ENCODE measurements around the gene DLX3. TPM values are rescaled to one million over a fixed set of nuclear protein-coding genes. Genes with fewer than 3 reads are reported as not detected.

Gene DLX3
- total RNA-seq, 1 experiment from 2014 or later: not detected

GRCh38 chr17:50028736-50029120 is 33.7 kb upstream of the DLX3 start:
- no peak overlapping the region for H3K4me3 ChIP-seq (ENCODE audit: low read depth, low read length, poor library complexity, severe bottlenecking)
- CTCF ChIA-PET: interaction anchor here (1.0 to 1.1 kb wide), 2 partner anchors 48 to 59 kb away, joined by 3 read pairs; no protein-coding TSS in a partner anchor
- no peak for DNase-seq (ENCODE audit: low spot score)
- H3K27me3 ChIP-seq (replicated peaks; ENCODE audit: insufficient read depth, low read depth, low read length, poor library complexity): no peaks in the 10 kb centered on the region
- intact Hi-C loops (cut with micrococcal nuclease; ENCODE audit: unreplicated experiment): loop anchor here (5.0 kb wide), 1 partner anchor 269 kb away; no protein-coding TSS in a partner anchor
- no peak overlapping the region for H3K27ac ChIP-seq (ENCODE audit: low read depth, low read length, poor library complexity, severe bottlenecking)
- H3K9me3 ChIP-seq (ENCODE audit: low read depth, low read length, poor library complexity, severe bottlenecking): peaks cover 8% of the 10 kb centered on the region
- POLR2A ChIA-PET (ENCODE audit: low non-redundant PET): interaction anchor here (0.5 kb wide), 1 partner anchor 297 kb away, joined by 4 read pairs; no protein-coding TSS in a partner anchor
- TF ChIP-seq EZH2 (IDR thresholded peaks at IDR 0.05; ENCODE audit: borderline replicate concordance, low read depth, low read length, poor library complexity, severe bottlenecking) (no peak), CTCF (conservative IDR thresholded peaks at IDR 0.05; ENCODE audit: low read depth, low read length) (no peak)
- BruUV-seq (replicated peaks): no TSS peak
- H3K36me3 ChIP-seq (ENCODE audit: insufficient read depth, low read length, poor library complexity, severe bottlenecking): no peaks in the 10 kb centered on the region
- peaks cover 8% of the 10 kb centered on the region for H3K4me1 ChIP-seq (ENCODE audit: insufficient read depth, low read length, poor library complexity, severe bottlenecking)

GRCh38 chr17:50027881-50028735 is 33.1 kb upstream of the DLX3 start:
- Histone ChIP-seq H3K27ac (ENCODE audit: low read depth, low read length, poor library complexity, severe bottlenecking) (no peak overlapping the region), H3K4me1 (ENCODE audit: insufficient read depth, low read length, poor library complexity, severe bottlenecking) (peaks cover 8% of the 10 kb centered on the region), H3K36me3 (ENCODE audit: insufficient read depth, low read length, poor library complexity, severe bottlenecking) (no peaks in the 10 kb centered on the region), H3K9me3 (ENCODE audit: low read depth, low read length, poor library complexity, severe bottlenecking) (peaks cover 10% of the 10 kb centered on the region), H3K27me3 (replicated peaks; ENCODE audit: insufficient read depth, low read depth, low read length, poor library complexity) (no peaks in the 10 kb centered on the region), H3K4me3 (ENCODE audit: low read depth, low read length, poor library complexity, severe bottlenecking) (no peak overlapping the region)
- POLR2A ChIA-PET (ENCODE audit: low non-redundant PET): no interaction called here
- intact Hi-C loops (cut with micrococcal nuclease; ENCODE audit: unreplicated experiment): loop anchor here (5.0 kb wide), 1 partner anchor 269 kb away; no protein-coding TSS in a partner anchor
- DNase-seq (ENCODE audit: low spot score): peak; percentile 30
- CTCF ChIA-PET: interaction anchor here (1.0 to 1.7 kb wide), 3 partner anchors 49 to 60 kb away, joined by 3 to 7 read pairs (median 3); no protein-coding TSS in a partner anchor
- BruUV-seq (replicated peaks): no TSS peak
- no peak for TF ChIP-seq EZH2 (IDR thresholded peaks at IDR 0.05; ENCODE audit: borderline replicate concordance, low read depth, low read length, poor library complexity, severe bottlenecking)

- Histone ChIP-seq H3K4me1 (ENCODE audit: insufficient read depth, low read length, poor library complexity, severe bottlenecking) (peaks cover 8% of the 10 kb centered on the region), H3K36me3 (ENCODE audit: insufficient read depth, low read length, poor library complexity, severe bottlenecking) (no peaks in the 10 kb centered on the region), H3K9me3 (ENCODE audit: low read depth, low read length, poor library complexity, severe bottlenecking) (peaks cover 10% of the 10 kb centered on the region), H3K27ac (ENCODE audit: low read depth, low read length, poor library complexity, severe bottlenecking) (no peak overlapping the region), H3K27me3 (replicated peaks; ENCODE audit: insufficient read depth, low read depth, low read length, poor library complexity) (no peaks in the 10 kb centered on the region), H3K4me3 (ENCODE audit: low read depth, low read length, poor library complexity, severe bottlenecking) (no peak overlapping the region)
- intact Hi-C loops (cut with micrococcal nuclease; ENCODE audit: unreplicated experiment): loop anchor here (5.0 kb wide), 1 partner anchor 270 kb away; no protein-coding TSS in a partner anchor
- no TSS peak for BruUV-seq (replicated peaks)
- DNase-seq (ENCODE audit: low spot score): peak; percentile 23
- ChIA-PET CTCF (interaction anchor here (1.7 kb wide), 1 partner anchor 60 kb away, joined by 7 read pairs; no protein-coding TSS in a partner anchor), POLR2A (ENCODE audit: low non-redundant PET) (no interaction called here)
- TF ChIP-seq CTCF (conservative IDR thresholded peaks at IDR 0.05; ENCODE audit: low read depth, low read length) (0 out of 2 replicates have a peak, but pooled peaks have one; percentile 6), EZH2 (IDR thresholded peaks at IDR 0.05; ENCODE audit: borderline replicate concordance, low read depth, low read length, poor library complexity, severe bottlenecking) (no peak)
Observed at GRCh38 chr17:50027172-50027880, 32.3 kb upstream of the DLX3 start.

All from A673 (cell line).